ENCODE data around the gene TMEM259.

The TMEM259 gene

GRCh38 chr19:1020868-1021425 lies at the start of gene TMEM259:
TSS of gene TMEM259 (minus strand) at chr19:1021123. CDS start at chr19:1020996, 127 bp downstream.
- peak; percentile 94 to 96 for DNase-seq (ENCODE audit: low read depth in 2 of 2)

DNA sequence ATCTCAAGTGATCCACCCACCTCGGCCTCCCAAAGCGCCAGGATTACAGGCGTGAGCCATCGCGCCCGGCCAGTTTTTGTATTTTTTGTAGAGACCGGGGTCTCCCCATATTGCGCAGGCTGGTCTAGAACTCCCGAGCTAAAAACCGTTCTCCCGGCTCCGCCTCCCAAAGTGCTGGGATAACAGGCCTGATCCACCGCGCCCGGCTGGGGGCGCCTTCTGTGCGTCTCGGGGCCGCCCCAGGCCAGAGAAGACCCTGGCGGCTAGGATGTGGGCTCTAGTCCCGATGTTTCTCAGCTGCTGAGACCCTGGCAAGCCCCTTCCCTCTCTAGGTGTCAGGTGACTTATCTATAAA lies 49.6 kb upstream of the TMEM259 start:
- no peak for DNase-seq (ENCODE audit: low read depth in 2 of 2)

GRCh38 chr19:1069009-1069779 lies 48.3 kb upstream of the TMEM259 start:
- DNase-seq (ENCODE audit: low read depth in 2 of 2), result peak in 1 of 2 donors; percentile 57

DNA sequence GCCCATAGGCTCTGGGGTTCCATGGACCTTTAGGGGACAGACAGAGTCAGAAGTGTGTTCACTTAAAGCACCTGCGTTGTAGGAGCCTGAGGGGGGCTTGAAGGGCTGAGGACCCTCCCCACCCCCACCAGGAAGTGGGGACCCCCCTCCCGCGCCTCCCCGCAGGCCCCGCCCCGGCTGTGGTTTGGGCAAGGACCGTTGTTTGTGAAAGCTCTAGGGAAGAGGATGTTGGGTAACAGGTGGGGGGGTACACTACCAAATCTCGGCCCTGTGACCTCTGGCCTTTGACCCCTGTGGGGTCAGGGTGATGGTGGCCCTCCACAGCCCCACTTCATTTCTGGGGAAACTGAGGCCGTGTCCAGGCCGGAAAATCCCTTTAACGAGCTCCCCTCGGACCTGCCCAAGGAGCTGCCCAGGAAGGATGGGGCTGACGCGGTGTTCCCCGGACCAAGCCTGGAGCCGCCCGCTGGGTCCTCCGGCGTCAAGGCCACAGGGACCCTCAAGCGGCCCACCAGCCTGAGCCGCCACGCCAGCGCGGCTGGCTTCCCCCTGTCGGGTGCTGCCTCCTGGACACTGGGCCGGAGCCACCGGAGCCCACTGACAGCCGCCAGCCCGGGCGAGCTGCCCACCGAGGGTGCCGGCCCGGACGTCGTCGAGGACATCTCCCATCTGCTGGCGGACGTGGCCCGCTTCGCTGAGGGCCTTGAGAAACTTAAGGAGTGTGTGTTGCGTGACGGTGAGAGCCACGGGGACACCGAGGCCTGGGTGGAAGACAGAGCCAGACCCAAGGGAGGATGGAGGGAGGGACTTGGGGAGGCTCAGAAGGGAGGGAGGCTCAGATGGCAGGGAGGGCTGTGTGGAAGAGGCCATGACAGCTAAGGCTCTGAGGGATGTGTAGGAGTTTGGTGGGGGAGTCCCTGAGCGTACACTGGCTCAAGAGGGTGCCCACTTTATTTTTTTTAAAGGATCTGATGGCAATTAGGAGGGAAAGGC lies 47.4 kb upstream of the TMEM259 start:
- no peak for DNase-seq (ENCODE audit: low read depth in 2 of 2)

- no peak for DNase-seq (ENCODE audit: low read depth in 2 of 2)
Measured at GRCh38 chr19:1067341-1067957, 46.5 kb upstream of the TMEM259 start.

DNA sequence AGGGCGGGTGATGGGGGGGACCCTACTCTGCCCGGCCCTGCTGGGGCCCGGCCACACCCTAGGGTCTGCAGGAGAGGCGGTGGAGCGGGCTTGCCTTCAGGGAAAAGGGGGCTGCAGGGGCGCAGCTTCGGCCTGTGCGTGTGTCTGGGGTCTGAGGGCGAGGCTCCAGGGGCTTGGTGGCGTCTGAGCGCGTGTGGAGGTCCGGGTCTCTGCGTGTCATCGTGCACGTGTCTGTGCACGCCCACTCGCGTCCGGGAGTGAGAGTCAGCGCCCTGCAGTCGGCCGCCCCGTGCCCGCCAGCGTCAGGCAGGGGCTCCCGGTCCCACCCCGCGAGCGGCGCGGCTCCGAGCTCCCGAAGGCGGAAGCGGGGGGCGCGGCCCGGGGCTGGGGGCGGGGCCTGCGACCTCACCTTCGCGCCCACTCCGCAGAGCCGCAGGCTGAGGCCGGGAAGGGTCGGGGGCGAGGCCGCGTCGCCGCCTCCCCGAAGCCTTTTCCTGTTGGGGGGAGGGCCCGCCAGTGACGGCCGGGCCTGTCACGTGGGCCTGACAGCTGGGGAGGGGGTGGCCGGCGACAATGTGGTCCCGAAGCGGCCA lies 45.9 kb upstream of the TMEM259 start, which contains the start of gene ARHGAP45:
ARHGAP45 (plus strand) TSS at position 420 of the 593 bp plus-strand sequence. CDS start 239 bp downstream, outside the sequence.
- DNase-seq (ENCODE audit: low read depth in 2 of 2), result peak; percentile 69 to 77

DNA sequence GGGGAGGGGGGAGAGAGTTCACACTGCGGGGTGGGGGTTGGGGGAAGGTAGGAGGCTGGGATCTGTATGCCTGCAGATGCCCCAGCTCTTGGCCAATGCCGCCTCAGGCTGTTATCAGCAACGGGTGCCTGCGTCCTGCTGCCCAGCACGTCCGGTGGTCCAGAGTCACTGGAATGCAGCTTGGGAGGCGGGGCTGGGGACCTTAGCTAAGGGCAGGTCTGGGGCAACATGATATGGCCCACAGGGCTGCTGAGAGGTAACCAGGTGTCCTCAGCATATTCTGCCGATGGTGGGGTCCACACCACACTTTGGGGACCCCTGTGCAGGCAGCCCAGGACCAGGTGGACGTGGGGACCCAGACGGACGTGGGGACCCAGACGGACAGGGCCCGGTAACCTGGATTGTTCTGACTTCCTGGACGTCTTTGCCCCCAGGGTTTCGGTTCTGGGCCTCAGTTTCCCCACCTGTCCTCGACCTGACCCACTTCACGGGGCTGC lies 45.4 kb upstream of the TMEM259 start:
- no peak for DNase-seq (ENCODE audit: low read depth in 2 of 2)

DNA sequence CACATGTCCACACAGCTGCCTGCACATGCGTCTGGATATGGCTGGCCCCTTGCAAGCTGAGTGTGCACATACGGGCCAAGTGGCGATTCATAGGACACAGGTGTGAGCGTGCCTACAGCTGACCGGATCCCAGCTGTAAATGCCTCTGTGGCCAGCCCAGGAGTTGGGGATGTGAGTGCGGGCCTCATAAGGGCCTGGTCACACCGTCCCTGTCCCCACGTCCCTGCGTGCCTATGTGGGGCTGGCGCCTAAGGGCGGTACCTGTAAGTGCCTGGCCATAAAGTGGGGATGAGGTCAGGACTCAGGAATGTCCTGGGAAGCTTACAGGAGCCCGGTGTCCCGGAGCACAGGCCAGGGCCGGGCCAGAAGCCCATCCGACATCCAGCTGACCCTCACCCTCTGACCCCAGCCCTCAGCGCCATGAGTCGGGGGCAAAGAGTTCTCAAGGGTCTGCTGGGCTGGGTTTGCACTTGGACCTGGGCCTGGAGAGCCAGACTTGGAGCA lies 44.7 kb upstream of the TMEM259 start:
- no peak for DNase-seq (ENCODE audit: low read depth in 2 of 2)

DNA sequence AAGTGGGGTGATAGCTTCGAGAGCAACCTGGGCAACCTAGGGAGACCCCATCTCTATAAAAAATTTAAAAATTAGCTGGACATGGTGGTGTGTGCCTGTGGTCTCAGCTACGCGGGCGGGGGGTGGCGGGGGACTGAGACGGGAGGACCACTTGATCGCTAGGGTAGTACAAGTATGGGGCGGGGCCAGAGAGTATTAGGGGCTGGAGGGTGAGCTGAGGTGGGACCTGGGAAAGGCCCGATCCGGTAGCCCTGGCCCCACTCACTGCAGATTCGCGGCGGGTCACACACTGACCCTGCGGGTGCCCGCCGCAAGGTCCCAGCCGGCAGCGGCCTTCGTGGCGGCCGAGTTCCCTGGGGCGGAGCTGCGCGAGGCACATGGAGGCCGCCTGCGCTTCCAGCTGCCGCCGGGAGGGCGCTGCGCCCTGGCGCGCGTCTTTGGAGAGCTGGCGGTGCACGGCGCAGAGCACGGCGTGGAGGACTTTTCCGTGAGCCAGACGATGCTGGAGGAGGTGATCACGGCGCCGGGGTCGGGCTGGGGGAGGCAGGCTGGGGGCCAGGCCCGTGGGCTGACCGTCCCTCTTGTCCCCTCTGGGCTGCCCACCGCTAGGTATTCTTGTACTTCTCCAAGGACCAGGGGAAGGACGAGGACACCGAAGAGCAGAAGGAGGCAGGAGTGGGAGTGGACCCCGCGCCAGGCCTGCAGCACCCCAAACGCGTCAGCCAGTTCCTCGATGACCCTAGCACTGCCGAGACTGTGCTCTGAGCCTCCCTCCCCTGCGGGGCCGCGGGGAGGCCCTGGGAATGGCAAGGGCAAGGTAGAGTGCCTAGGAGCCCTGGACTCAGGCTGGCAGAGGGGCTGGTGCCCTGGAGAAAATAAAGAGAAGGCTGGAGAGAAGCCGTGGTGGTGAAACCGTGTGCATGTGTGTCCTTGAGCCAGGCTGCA lies 44.0 kb upstream of the TMEM259 start:
- DNase-seq (ENCODE audit: low read depth in 2 of 2), result peak; percentile 58 to 67

GRCh38 chr19:1063909-1064660 lies 43.2 kb upstream of the TMEM259 start:
- no peak for DNase-seq (ENCODE audit: low read depth in 2 of 2)

DNA sequence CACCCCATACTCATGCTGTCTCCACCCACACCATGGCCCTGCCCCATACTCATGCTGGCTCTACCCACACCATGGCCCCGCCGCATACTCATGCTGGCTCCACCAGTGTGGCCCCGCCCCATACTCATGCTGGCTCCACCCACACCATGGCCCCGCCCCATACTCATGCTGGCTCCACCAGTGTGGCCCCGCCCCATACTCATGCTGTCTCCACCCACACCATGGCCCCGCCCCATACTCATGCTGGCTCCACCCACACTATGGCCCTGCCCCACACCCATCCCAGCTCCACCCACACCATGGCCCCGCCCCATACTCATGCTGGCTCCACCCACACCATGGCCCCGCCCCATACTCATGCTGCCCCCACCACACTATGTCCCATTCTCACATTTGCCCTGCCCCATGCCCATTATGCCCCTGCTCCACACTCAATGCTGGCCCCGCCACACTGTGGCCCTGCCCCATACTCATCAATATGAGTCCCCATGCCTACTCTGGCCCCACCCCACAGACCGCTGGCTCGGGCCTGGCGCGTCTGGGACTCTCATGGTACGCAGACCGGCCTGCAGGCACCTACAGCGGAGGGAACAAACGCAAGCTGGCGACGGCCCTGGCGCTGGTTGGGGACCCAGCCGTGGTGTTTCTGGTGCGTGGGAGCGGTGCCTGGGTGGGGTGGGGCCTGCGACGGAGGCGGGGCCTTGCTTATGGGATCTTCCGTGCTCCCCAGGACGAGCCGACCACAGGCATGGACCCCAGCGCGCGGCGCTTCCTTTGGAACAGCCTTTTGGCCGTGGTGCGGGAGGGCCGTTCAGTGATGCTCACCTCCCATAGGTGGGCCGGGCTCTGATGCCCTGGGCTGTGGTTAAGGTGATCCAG lies 42.3 kb upstream of the TMEM259 start:
- DNase-seq (ENCODE audit: low read depth in 2 of 2), result peak in 1 of 2 donors; percentile 65

- no peak for DNase-seq (ENCODE audit: low read depth in 2 of 2)
Measured at GRCh38 chr19:1062387-1063029, 41.6 kb upstream of the TMEM259 start.

- no peak for DNase-seq (ENCODE audit: low read depth in 2 of 2)
Measured at GRCh38 chr19:1061987-1062386, 41.1 kb upstream of the TMEM259 start.

DNA sequence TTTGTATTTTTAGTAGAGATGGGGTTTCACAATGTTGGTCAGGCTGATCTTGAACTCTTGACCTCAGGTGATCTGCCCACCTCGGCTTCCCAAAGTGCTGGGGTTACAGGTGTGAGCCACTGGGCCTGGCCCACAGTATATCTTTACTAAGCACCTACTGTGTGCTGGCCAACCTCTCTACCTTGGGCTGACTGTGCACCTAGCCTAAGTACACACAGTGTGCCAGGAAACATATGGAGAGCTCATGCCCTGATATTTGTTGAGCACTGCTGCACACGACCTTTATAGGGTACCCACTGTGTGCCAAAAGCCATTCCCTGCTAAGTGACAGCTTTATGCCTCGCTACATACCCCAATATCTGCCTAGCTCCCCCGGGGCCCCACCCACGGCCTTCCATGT lies 39.8 kb upstream of the TMEM259 start:
- no peak for DNase-seq (ENCODE audit: low read depth in 2 of 2)

DNA sequence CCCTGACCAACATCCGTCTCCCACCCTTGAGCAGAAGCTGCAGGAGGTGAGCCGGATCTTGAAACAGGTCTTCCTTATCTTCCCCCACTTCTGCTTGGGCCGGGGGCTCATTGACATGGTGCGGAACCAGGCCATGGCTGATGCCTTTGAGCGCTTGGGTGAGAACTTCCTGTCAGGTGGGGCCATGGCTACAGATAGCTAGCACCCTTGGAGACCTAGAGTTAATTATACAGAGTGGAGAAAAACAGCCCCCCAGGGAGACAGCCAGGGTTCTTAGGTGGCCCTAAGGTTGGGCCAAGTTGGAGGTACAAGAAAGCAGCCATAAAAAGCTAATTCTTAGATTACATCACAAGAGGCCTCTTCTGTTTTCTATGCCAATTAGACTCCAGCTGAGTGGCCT lies 37.2 kb upstream of the TMEM259 start:
- DNase-seq (ENCODE audit: low read depth in 2 of 2), result no peak

- DNase-seq (ENCODE audit: low read depth in 2 of 2), result no peak
Measured at GRCh38 chr19:1057176-1057855, 36.4 kb upstream of the TMEM259 start.

Data from stimulated activated CD4-positive, alpha-beta T cell treated with anti-CD3 and anti-CD28 coated beads, Interleukin-4, amount 100 ng/mL, for 48 hours (primary cell).